Measurements from ENCODE around the gene VPS37D.
"Not testable (repeated sequence)": the region's sequence is repeated elsewhere in the genome, so short reads cannot be mapped to it uniquely, and the experiment has no call there.

Gene VPS37D

DNA sequence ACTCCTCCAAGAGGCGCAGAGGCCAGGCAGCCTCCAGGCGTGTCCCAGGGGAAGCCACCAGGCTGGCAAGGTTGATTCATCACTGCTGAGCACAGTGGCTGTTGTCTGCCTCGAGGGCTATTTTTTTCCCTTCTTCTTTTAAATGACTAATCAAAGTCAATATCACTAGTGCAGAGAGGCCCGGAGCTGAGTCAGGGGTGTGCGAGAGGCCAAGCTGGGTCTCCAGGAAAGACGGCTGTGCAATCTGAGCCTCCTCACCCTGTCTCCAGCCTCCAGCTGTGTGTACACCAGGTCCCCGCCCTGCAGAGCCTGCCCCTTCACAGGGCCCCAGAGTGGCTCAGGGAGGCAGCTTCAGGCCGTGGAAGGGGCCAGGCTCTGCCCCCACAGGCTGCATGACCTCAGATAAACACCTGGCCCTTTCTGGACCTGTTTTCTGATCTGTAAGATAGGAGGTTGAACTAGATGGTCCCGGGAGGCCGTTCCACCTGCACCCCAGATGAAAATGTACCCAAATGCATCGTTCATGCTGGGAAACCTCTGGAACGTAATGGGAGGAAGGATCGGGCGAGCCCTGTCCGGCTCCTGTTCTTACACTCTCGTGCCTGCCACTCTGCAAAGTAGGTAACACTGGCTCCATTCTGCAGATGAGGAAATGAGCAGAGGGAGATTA is 48.2 kb downstream of the VPS37D start:
- H3K9me3 ChIP-seq (ENCODE audit: control insufficient read depth in 2 of 2, low read length in 2 of 2): no peaks in the 10 kb centered on the region
- H3K27ac ChIP-seq (ENCODE audit: low read depth in 2 of 2, low read length in 2 of 2): no peak overlapping the region
- H3K36me3 ChIP-seq (ENCODE audit: control insufficient read depth in 2 of 2, insufficient read depth in 2 of 2, low read length in 2 of 2): no peaks in the 10 kb centered on the region
- H3K27me3 ChIP-seq (ENCODE audit: control insufficient read depth in 2 of 2, insufficient read depth in 2 of 2, low read length in 2 of 2): peaks cover 0 to 4% of the 10 kb centered on the region in 2 donors
- H3K9ac ChIP-seq (ENCODE audit: low read depth in 1 of 2, low read length in 2 of 2): no peak overlapping the region
- H3K4me1 ChIP-seq (ENCODE audit: control insufficient read depth in 2 of 2, insufficient read depth in 2 of 2, low read length in 2 of 2): peaks cover 13 to 18% of the 10 kb centered on the region in 2 donors
- H3K4me3 ChIP-seq (ENCODE audit: low read length in 2 of 2): no peak overlapping the region

DNA sequence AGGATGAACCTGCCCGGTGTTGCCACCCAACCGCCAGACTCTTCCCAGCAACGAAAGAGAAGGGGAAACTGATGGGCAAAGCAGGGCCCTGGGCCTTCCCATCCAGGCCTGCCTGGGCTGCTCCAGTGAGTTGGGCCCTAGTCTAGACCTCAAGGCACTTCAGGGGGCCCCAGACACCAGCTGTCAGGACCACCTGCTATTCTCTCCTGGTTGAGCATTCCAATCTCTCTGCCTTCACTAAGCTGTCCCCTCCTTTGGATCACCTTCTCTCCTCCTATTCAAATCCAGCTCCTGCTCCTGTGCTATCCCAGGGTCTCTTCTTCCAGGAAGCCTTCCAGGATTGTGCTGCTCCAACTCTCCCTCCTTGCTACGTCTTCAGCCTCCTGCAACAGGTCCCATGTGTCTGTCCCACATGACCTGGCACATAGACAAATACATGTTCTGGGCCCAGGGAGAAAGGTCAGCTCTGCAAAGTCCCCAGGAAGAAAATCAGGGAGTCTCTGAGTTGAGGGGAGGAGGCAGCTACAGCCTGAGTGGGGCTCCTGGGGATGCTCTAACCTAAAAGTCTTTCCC is 48.8 kb downstream of the VPS37D start:
- Histone ChIP-seq H3K27me3 (ENCODE audit: control insufficient read depth in 2 of 2, insufficient read depth in 2 of 2, low read length in 2 of 2) (peaks cover 0 to 4% of the 10 kb centered on the region in 2 donors), H3K27ac (ENCODE audit: low read depth in 2 of 2, low read length in 2 of 2) (no peak overlapping the region), H3K9ac (ENCODE audit: low read depth in 1 of 2, low read length in 2 of 2) (no peak overlapping the region), H3K36me3 (ENCODE audit: control insufficient read depth in 2 of 2, insufficient read depth in 2 of 2, low read length in 2 of 2) (no peaks in the 10 kb centered on the region), H3K9me3 (ENCODE audit: control insufficient read depth in 2 of 2, low read length in 2 of 2) (no peaks in the 10 kb centered on the region), H3K4me1 (ENCODE audit: control insufficient read depth in 2 of 2, insufficient read depth in 2 of 2, low read length in 2 of 2) (peaks cover 13 to 18% of the 10 kb centered on the region in 2 donors), H3K4me3 (ENCODE audit: low read length in 2 of 2) (no peak overlapping the region)

DNA sequence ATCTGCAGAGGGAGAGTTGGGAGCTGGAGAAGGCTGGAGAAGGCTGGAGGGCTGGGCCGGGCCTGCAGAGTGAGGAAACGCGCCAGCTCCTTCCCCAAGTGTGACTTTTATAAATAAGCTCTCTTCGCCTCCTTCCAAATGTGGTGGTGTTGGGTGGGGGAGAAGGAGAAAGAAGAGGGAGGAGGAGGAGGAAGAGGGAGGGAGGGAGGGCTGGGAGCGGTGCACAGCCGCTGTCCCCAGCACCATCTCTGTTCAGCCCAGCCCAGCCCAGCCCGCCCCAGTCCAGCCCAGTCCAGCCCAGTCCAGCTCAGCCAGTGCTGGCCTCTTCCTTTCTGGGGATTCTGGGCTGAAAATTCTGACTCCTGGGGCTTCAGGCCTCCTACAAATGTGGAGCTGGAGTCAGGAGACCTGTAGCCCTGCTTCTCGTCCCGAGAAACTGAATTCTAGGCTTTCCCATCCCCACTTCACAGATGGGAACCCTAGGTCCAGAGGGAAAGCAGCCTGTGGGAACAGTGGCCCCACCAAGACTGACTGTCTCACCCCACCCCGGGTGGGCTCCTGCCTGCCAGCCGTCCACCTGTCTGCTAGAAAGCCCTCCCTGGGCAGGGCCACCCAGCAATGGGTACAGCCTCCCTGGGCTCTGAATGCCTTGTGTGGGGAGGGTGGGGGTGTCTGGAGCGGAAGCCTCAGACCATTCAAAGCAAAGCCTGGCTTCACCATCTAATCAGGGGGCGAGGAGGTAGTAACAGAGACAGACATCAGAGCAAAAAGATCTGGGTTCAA is 49.6 kb downstream of the VPS37D start:
- Histone ChIP-seq H3K27ac (ENCODE audit: low read depth in 2 of 2, low read length in 2 of 2) (no peak overlapping the region), H3K4me1 (ENCODE audit: control insufficient read depth in 2 of 2, insufficient read depth in 2 of 2, low read length in 2 of 2) (peaks cover 13 to 18% of the 10 kb centered on the region in 2 donors), H3K36me3 (ENCODE audit: control insufficient read depth in 2 of 2, insufficient read depth in 2 of 2, low read length in 2 of 2) (no peaks in the 10 kb centered on the region), H3K27me3 (ENCODE audit: control insufficient read depth in 2 of 2, insufficient read depth in 2 of 2, low read length in 2 of 2) (peaks cover 0 to 4% of the 10 kb centered on the region in 2 donors), H3K4me3 (ENCODE audit: low read length in 2 of 2) (peak overlapping the region in 1 of 2 donors; percentile 29), H3K9ac (ENCODE audit: low read depth in 1 of 2, low read length in 2 of 2) (no peak overlapping the region), H3K9me3 (ENCODE audit: control insufficient read depth in 2 of 2, low read length in 2 of 2) (no peaks in the 10 kb centered on the region)

DNA sequence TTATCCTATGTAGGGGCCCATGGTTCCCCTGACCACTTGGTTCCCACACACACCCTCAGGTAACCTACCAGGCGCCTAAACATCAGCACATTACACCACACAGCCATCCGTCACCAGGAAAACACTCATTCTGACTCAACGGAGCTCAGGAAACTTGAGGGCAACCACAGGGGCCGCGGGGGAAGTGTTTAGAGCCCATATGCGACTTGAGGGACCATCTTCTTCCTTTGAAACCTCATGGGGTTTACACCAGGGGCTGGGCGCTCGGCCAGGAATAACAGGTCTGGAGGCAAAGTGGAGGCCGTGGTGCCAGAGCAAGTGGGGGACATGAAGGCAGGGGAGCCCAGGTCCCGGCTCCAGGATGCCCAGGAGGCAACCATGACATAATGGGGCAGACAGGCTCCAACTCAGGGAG is 50.4 kb downstream of the VPS37D start:
- Histone ChIP-seq H3K9ac (ENCODE audit: low read depth in 1 of 2, low read length in 2 of 2) (no peak overlapping the region), H3K4me3 (ENCODE audit: low read length in 2 of 2) (peak overlapping the region in 1 of 2 donors; percentile 67), H3K4me1 (ENCODE audit: control insufficient read depth in 2 of 2, insufficient read depth in 2 of 2, low read length in 2 of 2) (peaks cover 13 to 18% of the 10 kb centered on the region in 2 donors), H3K9me3 (ENCODE audit: control insufficient read depth in 2 of 2, low read length in 2 of 2) (no peaks in the 10 kb centered on the region), H3K36me3 (ENCODE audit: control insufficient read depth in 2 of 2, insufficient read depth in 2 of 2, low read length in 2 of 2) (no peaks in the 10 kb centered on the region), H3K27ac (ENCODE audit: low read depth in 2 of 2, low read length in 2 of 2) (no peak overlapping the region), H3K27me3 (ENCODE audit: control insufficient read depth in 2 of 2, insufficient read depth in 2 of 2, low read length in 2 of 2) (peaks cover 0 to 4% of the 10 kb centered on the region in 2 donors)

DNA sequence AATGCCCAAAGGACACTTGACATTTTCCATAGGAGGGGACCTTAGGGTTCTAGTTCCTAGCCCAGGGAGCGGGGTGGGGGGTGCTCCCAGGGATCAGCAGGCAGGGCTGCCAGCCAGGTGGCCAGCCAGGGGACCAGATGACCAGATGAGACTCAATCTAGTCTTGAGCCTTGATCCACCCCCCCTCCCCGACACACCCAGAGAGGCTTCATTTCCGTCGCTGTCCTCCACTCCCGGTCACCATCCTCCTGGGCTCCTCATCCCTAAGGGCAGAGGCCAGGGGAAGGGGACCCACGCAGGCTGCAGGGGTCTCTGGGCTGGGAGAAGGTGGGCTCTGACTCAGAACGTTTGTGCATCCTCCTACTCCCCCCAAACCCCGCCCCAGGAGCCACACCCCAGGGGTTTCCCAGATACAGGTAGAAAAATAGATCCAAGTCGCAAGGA is 50.8 kb downstream of the VPS37D start:
- H3K4me3 ChIP-seq (ENCODE audit: low read length in 2 of 2): peak overlapping the region; percentile 67
- H3K9ac ChIP-seq (ENCODE audit: low read depth in 1 of 2, low read length in 2 of 2): peak overlapping the region in 1 of 2 donors; percentile 72
- no peaks in the 10 kb centered on the region for H3K36me3 ChIP-seq (ENCODE audit: control insufficient read depth in 2 of 2, insufficient read depth in 2 of 2, low read length in 2 of 2)
- no peaks in the 10 kb centered on the region for H3K9me3 ChIP-seq (ENCODE audit: control insufficient read depth in 2 of 2, low read length in 2 of 2)
- H3K4me1 ChIP-seq (ENCODE audit: control insufficient read depth in 2 of 2, insufficient read depth in 2 of 2, low read length in 2 of 2): peaks cover 13 to 18% of the 10 kb centered on the region in 2 donors
- peaks cover 0 to 4% of the 10 kb centered on the region in 2 donors for H3K27me3 ChIP-seq (ENCODE audit: control insufficient read depth in 2 of 2, insufficient read depth in 2 of 2, low read length in 2 of 2)
- H3K27ac ChIP-seq (ENCODE audit: low read depth in 2 of 2, low read length in 2 of 2): no peak overlapping the region

DNA sequence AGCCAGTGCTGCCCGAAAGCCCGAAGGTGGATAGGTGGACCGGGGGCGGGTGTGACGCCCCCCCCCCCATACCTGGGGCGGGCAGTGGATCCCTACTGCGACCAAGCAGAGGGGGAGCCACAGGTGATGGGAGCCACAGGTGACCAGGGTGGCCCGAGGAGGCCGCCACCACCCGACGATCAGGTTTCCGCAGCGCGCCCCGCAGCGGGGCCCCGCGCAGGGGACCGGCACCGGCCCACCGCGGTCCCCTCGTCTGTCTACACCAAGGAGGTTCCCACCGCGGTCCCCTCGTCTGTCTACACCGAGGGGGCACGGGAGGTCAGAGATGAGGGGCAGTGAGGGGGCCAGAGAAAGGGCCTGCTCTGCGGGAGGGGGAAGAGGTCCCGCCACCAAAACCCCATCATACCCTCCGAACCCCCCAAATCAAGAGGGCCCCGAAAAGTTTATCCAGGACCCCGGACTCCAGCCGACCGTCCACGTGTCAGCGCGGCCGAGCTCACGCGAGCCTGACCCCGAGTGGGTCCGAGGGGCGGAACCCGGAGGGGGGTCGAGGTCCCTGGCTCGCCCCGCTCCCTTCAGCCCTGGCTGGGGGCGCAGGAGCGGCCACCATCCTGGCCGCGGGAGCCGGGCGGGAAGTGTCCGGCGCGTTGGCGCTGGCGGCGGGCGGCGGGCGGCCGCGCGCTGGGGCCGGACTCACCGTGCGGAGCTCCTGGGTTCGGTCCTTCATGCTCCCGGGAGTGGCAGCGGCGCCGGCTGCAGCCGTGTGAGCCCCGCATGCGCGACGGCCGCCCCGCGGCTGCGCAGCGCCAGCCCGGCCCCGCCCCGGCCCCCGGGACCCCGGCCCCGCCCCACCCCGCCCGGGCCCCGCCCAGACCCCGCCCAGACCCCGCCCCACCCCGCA is 51.5 kb downstream of the VPS37D start, which contains the start of gene STX1A:
TSS of gene STX1A (minus strand) at position 765 of the 901 bp plus-strand sequence. CDS start at position 727, 38 bp downstream.
- no peak within 1 kb of the TSS for H3K27ac ChIP-seq (ENCODE audit: low read depth in 2 of 2, low read length in 2 of 2)
- no peaks in the 10 kb centered on the region for H3K9me3 ChIP-seq (ENCODE audit: control insufficient read depth in 2 of 2, low read length in 2 of 2)
- H3K9ac ChIP-seq (ENCODE audit: low read depth in 1 of 2, low read length in 2 of 2): peak within 1 kb of the TSS; percentile 47 to 72
- peaks cover 13 to 18% of the 10 kb centered on the region in 2 donors for H3K4me1 ChIP-seq (ENCODE audit: control insufficient read depth in 2 of 2, insufficient read depth in 2 of 2, low read length in 2 of 2)
- H3K4me3 ChIP-seq (ENCODE audit: low read length in 2 of 2): peak within 1 kb of the TSS; percentile 67
- H3K27me3 ChIP-seq (ENCODE audit: control insufficient read depth in 2 of 2, insufficient read depth in 2 of 2, low read length in 2 of 2): peaks cover 0 to 4% of the 10 kb centered on the region in 2 donors
- H3K36me3 ChIP-seq (ENCODE audit: control insufficient read depth in 2 of 2, insufficient read depth in 2 of 2, low read length in 2 of 2): no peaks in the 10 kb centered on the region

DNA sequence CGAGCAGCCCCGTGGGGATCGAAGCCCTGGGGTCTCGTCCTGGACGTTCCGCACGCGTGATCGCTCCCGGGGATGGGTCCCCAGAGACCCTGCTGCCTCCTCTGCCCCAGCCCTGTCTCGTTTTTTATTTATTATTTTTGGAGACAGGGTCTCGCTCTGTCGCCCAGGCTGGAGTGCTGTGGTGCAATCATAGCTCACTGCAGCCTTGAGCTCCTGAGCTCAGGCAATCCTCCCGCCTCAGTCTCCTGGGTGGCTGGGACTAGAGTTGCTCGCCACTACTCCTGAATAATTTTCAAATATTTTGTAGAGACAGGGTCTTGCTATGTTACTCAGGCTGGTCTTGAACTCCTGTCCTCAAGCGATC is 52.2 kb downstream of the VPS37D start:
- Histone ChIP-seq H3K36me3 (ENCODE audit: control insufficient read depth in 2 of 2, insufficient read depth in 2 of 2, low read length in 2 of 2) (no peaks in the 10 kb centered on the region), H3K4me1 (ENCODE audit: control insufficient read depth in 2 of 2, insufficient read depth in 2 of 2, low read length in 2 of 2) (peaks cover 13 to 18% of the 10 kb centered on the region in 2 donors), H3K9ac (ENCODE audit: low read depth in 1 of 2, low read length in 2 of 2) (no peak overlapping the region), H3K27me3 (ENCODE audit: control insufficient read depth in 2 of 2, insufficient read depth in 2 of 2, low read length in 2 of 2) (peaks cover 0 to 4% of the 10 kb centered on the region in 2 donors), H3K27ac (ENCODE audit: low read depth in 2 of 2, low read length in 2 of 2) (no peak overlapping the region), H3K9me3 (ENCODE audit: control insufficient read depth in 2 of 2, low read length in 2 of 2) (no peaks in the 10 kb centered on the region), H3K4me3 (ENCODE audit: low read length in 2 of 2) (peak overlapping the region in 1 of 2 donors; percentile 60)

DNA sequence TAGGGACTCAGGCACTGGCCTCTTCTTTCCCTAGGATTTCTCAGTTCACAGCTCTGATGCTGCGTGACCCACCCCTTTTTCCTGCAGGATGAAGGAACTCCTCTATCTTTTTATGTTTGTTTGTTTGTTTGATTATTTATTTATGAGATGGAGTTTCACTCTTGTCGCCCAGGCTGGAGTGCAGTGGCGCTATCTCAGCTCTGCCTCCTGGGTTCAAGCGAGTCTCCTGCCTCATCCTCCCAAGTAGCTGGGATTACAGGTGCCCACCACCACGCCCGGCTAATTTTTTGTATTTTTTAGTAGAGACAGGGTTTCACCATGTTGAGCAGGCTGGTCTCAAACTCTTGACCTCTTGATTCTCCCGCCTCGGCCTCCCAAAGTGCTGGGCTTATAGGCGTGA is 52.8 kb downstream of the VPS37D start:
- peaks cover 11 to 18% of the 10 kb centered on the region in 2 donors for H3K4me1 ChIP-seq (ENCODE audit: control insufficient read depth in 2 of 2, insufficient read depth in 2 of 2, low read length in 2 of 2)
- H3K27me3 ChIP-seq (ENCODE audit: control insufficient read depth in 2 of 2, insufficient read depth in 2 of 2, low read length in 2 of 2); H3K4me3 ChIP-seq (ENCODE audit: low read length in 2 of 2); H3K9ac ChIP-seq (ENCODE audit: low read depth in 1 of 2, low read length in 2 of 2); H3K9me3 ChIP-seq (ENCODE audit: control insufficient read depth in 2 of 2, low read length in 2 of 2); H3K36me3 ChIP-seq (ENCODE audit: control insufficient read depth in 2 of 2, insufficient read depth in 2 of 2, low read length in 2 of 2); H3K27ac ChIP-seq (ENCODE audit: low read depth in 2 of 2, low read length in 2 of 2): not testable (repeated sequence)

DNA sequence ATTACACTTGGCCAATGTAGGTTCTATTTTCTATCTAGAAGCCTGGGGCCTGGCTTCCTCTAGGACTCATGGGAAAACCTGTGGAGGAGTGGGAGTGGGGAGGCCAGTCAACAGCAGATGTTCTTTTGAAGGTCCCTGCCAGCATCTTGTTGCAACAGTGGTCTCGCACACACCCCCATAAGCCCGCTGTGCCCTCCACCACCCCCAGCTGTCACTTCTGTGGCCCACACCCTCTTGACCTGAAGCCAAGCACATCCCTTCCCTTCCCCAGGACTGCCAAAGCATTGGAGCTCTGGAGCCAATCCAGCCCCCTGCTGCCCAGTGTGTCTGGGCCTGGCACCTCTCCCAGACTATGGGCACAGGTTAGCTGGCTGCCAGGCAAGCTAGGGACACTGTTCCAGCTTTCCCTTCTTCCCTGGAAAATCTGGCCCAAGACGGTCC is 53.8 kb downstream of the VPS37D start:
- Histone ChIP-seq H3K27ac (ENCODE audit: low read depth in 2 of 2, low read length in 2 of 2) (no peak overlapping the region), H3K9me3 (ENCODE audit: control insufficient read depth in 2 of 2, low read length in 2 of 2) (no peaks in the 10 kb centered on the region), H3K9ac (ENCODE audit: low read depth in 1 of 2, low read length in 2 of 2) (no peak overlapping the region), H3K4me1 (ENCODE audit: control insufficient read depth in 2 of 2, insufficient read depth in 2 of 2, low read length in 2 of 2) (peaks cover 7 to 15% of the 10 kb centered on the region in 2 donors), H3K27me3 (ENCODE audit: control insufficient read depth in 2 of 2, insufficient read depth in 2 of 2, low read length in 2 of 2) (peaks cover 0 to 4% of the 10 kb centered on the region in 2 donors), H3K4me3 (ENCODE audit: low read length in 2 of 2) (no peak overlapping the region), H3K36me3 (ENCODE audit: control insufficient read depth in 2 of 2, insufficient read depth in 2 of 2, low read length in 2 of 2) (no peaks in the 10 kb centered on the region)

All from mucosa of rectum (tissue), 2 donors.